ENCODE results near the gene LAMA3. TPM values are rescaled to one million over a fixed set of nuclear protein-coding genes. Genes with fewer than 3 reads are reported as not detected.

The LAMA3 gene
- total and polyA plus RNA-seq, 2 donors (not counting 1 experiment from before 2014, with no cell fraction given), result 0.75 to 13.2 TPM

DNA sequence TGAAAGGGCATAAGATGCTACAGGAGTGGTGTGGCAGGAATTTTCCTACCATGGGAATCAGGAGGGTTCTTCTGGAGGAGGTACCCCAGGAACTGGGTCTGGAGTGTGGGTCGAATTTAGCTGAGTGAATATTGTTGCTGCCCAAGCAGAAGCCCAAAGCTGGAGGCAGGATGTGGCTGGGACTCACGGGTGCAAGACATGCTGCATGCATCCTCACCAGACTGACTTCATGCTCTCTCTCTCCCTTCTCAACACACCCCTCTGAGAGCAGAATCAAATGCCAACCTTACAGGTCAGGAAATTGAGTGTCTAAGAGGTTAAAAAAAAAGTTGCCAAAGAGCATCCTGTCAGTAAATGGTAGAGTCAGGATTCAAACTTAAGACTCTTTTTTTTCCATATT lies 246.6 kb downstream of the LAMA3 start:
- Histone ChIP-seq H3K79me2 (ENCODE audit: control insufficient read depth, insufficient read depth, low read length) (no peaks in the 10 kb centered on the region), H3K4me1 (ENCODE audit: control insufficient read depth, extremely low read depth, insufficient read depth, low read length) (no peaks in the 10 kb centered on the region), H3K36me3 (ENCODE audit: control insufficient read depth, insufficient read depth, low read length) (no peaks in the 10 kb centered on the region), H3K4me2 (ENCODE audit: extremely low read depth, insufficient read depth, low read length) (no peak overlapping the region), H3K27me3 (ENCODE audit: control insufficient read depth, insufficient read depth, low read length) (no peaks in the 10 kb centered on the region), H3K27ac (ENCODE audit: insufficient read depth, low read length) (no peak overlapping the region), H3K4me3 (replicated peaks in 1 of 4; ENCODE audit: control extremely low read depth in 1 of 4, insufficient read depth in 1 of 4, low read depth in 3 of 4, low read length in 4 of 4) (no peak overlapping the region), H4K20me1 (ENCODE audit: control insufficient read depth, extremely low read depth, insufficient read depth, low read length) (no peaks in the 10 kb centered on the region), H2AFZ (ENCODE audit: low read length) (no peak overlapping the region), H3K9ac (ENCODE audit: insufficient read depth, low read length) (no peak overlapping the region), H3K9me3 (ENCODE audit: control insufficient read depth, insufficient read depth, low read depth, low read length) (no peaks in the 10 kb centered on the region)
- no peak for TF ChIP-seq CTCF (conservative IDR thresholded peaks at IDR 0.05 in 1 of 2, IDR thresholded peaks at IDR 0.05 in 1 of 2; ENCODE audit: low read depth in 1 of 2, low read length in 2 of 2)
- TF ChIP-seq EZH2 (IDR thresholded peaks at IDR 0.05; ENCODE audit: low read length, missing control alignments), result no peak
- DNase-seq (ENCODE audit: low read depth in 2 of 2), result no peak

DNA sequence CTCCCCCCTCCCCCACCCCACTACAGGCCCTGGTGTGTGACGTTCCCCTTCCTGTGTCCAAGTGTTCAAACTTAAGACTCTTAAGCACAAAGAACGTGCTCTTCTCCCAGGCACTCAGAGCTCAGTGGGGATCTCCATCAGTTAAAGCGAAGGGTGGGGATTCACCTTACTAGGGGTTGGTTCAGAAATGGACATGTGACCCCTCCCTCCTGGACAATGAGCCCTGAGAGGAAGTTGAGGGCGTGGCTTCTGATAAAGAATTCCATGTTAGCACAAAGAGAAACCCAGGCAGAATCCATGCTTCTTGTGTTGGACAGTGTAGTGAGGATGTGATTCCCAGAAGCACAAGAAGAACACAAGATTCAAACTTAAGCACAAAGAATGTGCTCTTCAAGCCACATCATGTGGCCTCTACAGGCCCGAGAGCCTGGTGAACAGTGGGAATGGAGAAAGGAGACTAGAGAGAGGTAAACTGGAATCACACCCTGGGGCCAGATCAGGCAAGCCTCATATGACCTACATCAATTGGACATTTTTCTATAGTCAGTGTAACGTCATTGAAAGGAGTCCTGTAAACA lies 247.2 kb downstream of the LAMA3 start:
- DNase-seq (ENCODE audit: low read depth in 2 of 2), result no peak
- no peaks in the 10 kb centered on the region for H3K36me3 ChIP-seq (ENCODE audit: control insufficient read depth, insufficient read depth, low read length)
- no peaks in the 10 kb centered on the region for H3K9me3 ChIP-seq (ENCODE audit: control insufficient read depth, insufficient read depth, low read depth, low read length)
- H3K4me2 ChIP-seq (ENCODE audit: extremely low read depth, insufficient read depth, low read length), result no peak overlapping the region
- H3K27ac ChIP-seq (ENCODE audit: insufficient read depth, low read length), result no peak overlapping the region
- H3K27me3 ChIP-seq (ENCODE audit: control insufficient read depth, insufficient read depth, low read length), result no peaks in the 10 kb centered on the region
- no peak overlapping the region for H3K9ac ChIP-seq (ENCODE audit: insufficient read depth, low read length)
- no peaks in the 10 kb centered on the region for H4K20me1 ChIP-seq (ENCODE audit: control insufficient read depth, extremely low read depth, insufficient read depth, low read length)
- H3K4me1 ChIP-seq (ENCODE audit: control insufficient read depth, extremely low read depth, insufficient read depth, low read length), result no peaks in the 10 kb centered on the region
- no peak overlapping the region for H3K4me3 ChIP-seq (replicated peaks in 1 of 4; ENCODE audit: control extremely low read depth in 1 of 4, insufficient read depth in 1 of 4, low read depth in 3 of 4, low read length in 4 of 4)
- no peaks in the 10 kb centered on the region for H3K79me2 ChIP-seq (ENCODE audit: control insufficient read depth, insufficient read depth, low read length)
- no peak overlapping the region for H2AFZ ChIP-seq (ENCODE audit: low read length)
- TF ChIP-seq CTCF (conservative IDR thresholded peaks at IDR 0.05 in 1 of 2, IDR thresholded peaks at IDR 0.05 in 1 of 2; ENCODE audit: low read depth in 1 of 2, low read length in 2 of 2) (no peak), EZH2 (IDR thresholded peaks at IDR 0.05; ENCODE audit: low read length, missing control alignments) (no peak)

- Histone ChIP-seq H3K9ac (ENCODE audit: insufficient read depth, low read length) (no peak overlapping the region), H3K4me2 (ENCODE audit: extremely low read depth, insufficient read depth, low read length) (no peak overlapping the region), H2AFZ (ENCODE audit: low read length) (no peak overlapping the region), H4K20me1 (ENCODE audit: control insufficient read depth, extremely low read depth, insufficient read depth, low read length) (no peaks in the 10 kb centered on the region), H3K27ac (ENCODE audit: insufficient read depth, low read length) (no peak overlapping the region), H3K36me3 (ENCODE audit: control insufficient read depth, insufficient read depth, low read length) (no peaks in the 10 kb centered on the region), H3K4me3 (replicated peaks in 1 of 4; ENCODE audit: control extremely low read depth in 1 of 4, insufficient read depth in 1 of 4, low read depth in 3 of 4, low read length in 4 of 4) (no peak overlapping the region), H3K27me3 (ENCODE audit: control insufficient read depth, insufficient read depth, low read length) (no peaks in the 10 kb centered on the region), H3K9me3 (ENCODE audit: control insufficient read depth, insufficient read depth, low read depth, low read length) (no peaks in the 10 kb centered on the region), H3K79me2 (ENCODE audit: control insufficient read depth, insufficient read depth, low read length) (no peaks in the 10 kb centered on the region), H3K4me1 (ENCODE audit: control insufficient read depth, extremely low read depth, insufficient read depth, low read length) (no peaks in the 10 kb centered on the region)
- no peak for DNase-seq (ENCODE audit: low read depth in 2 of 2)
- no peak for TF ChIP-seq EZH2 (IDR thresholded peaks at IDR 0.05; ENCODE audit: low read length, missing control alignments)
- no peak for TF ChIP-seq CTCF (conservative IDR thresholded peaks at IDR 0.05 in 1 of 2, IDR thresholded peaks at IDR 0.05 in 1 of 2; ENCODE audit: low read depth in 1 of 2, low read length in 2 of 2)
These were observed 248.9 kb downstream of the LAMA3 start for GRCh38 chr18:23938043-23938756.
